ENCODE data around the gene CNTN6. TPM values are rescaled to one million over a fixed set of nuclear protein-coding genes. Genes with fewer than 3 reads are reported as not detected.

CNTN6 gene
- total and polyA plus RNA-seq, 2 donors (not counting 1 experiment from before 2014, with no cell fraction given) = not detected

GRCh38 chr3:1444195-1444594 lies 351.4 kb downstream of the CNTN6 start:
- peaks cover 0 to 6% of the 10 kb centered on the region in 2 donors for H3K4me1 ChIP-seq (ENCODE audit: control insufficient read depth in 2 of 2, insufficient read depth in 2 of 2, low read length in 2 of 2)
- POLR2A ChIA-PET = no interaction called here
- CTCF ChIA-PET = no interaction called here
- H3K4me1 Mint-ChIP-seq = peaks cover 20% of the 10 kb centered on the region
- H3K79me2 ChIP-seq (ENCODE audit: control insufficient read depth, insufficient read depth, low read length) = no peaks in the 10 kb centered on the region
- H3K36me3 ChIP-seq (replicated peaks in 1 of 2; ENCODE audit: control extremely low read depth in 1 of 2, control insufficient read depth in 1 of 2, extremely low read depth in 1 of 2, insufficient read depth in 2 of 2, low read length in 1 of 2) = no peaks in the 10 kb centered on the region
- H4K20me1 ChIP-seq (ENCODE audit: control insufficient read depth, insufficient read depth, low read length, poor library complexity, severe bottlenecking) = no peaks in the 10 kb centered on the region
- H3K27me3 ChIP-seq (replicated peaks in 1 of 4; ENCODE audit: control extremely low read depth in 1 of 4, control insufficient read depth in 3 of 4, insufficient read depth in 4 of 4, low read length in 3 of 4) = no peaks in the 10 kb centered on the region
- H3K27ac ChIP-seq (ENCODE audit: low read length in 2 of 2) = no peak overlapping the region
- intact Hi-C loops (cut with micrococcal nuclease) = no loop called here
- TF ChIP-seq CTCF (IDR thresholded peaks at IDR 0.05) (no peak), EZH2 (IDR thresholded peaks at IDR 0.05; ENCODE audit: borderline replicate concordance, insufficient read depth, low read depth, low read length, poor library complexity, severe bottlenecking) (no peak)
- no peak overlapping the region for H3K4me3 Mint-ChIP-seq
- no peak overlapping the region for H3K4me2 ChIP-seq (replicated peaks; ENCODE audit: low read depth, low read length, poor library complexity, severe bottlenecking)
- WGBS (ENCODE audit: insufficient coverage) = 75% methylated on average over 2 of the region's 3 CpGs
- no peak overlapping the region for H2AFZ ChIP-seq (ENCODE audit: insufficient read depth, low read depth, low read length, poor library complexity, severe bottlenecking)
- DNase-seq = no peak
- no peak overlapping the region for H3K9ac ChIP-seq (ENCODE audit: low read length)
- H3K4me3 ChIP-seq (ENCODE audit: control extremely low read depth in 1 of 5, extremely low read depth in 1 of 5, insufficient read depth in 1 of 5, low read depth in 2 of 5, low read length in 4 of 5) = no peak overlapping the region
- H3K9me3 Mint-ChIP-seq (ENCODE audit: insufficient read depth) = no peaks in the 10 kb centered on the region
- no peak overlapping the region for H3K27ac Mint-ChIP-seq
- no peak for ATAC-seq (ENCODE audit: low read depth)
- H3K9me3 ChIP-seq (ENCODE audit: control extremely low read depth in 1 of 3, control insufficient read depth in 2 of 3, insufficient read depth in 1 of 3, low read length in 2 of 3) = peaks cover 0 to 6% (median 0%) of the 10 kb centered on the region in 3 donors
- no peaks in the 10 kb centered on the region for H3K27me3 Mint-ChIP-seq

GRCh38 chr3:1446531-1446930 lies 353.7 kb downstream of the CNTN6 start:
- Histone ChIP-seq H3K79me2 (ENCODE audit: control insufficient read depth, insufficient read depth, low read length) (no peaks in the 10 kb centered on the region), H3K36me3 (replicated peaks in 1 of 2; ENCODE audit: control extremely low read depth in 1 of 2, control insufficient read depth in 1 of 2, extremely low read depth in 1 of 2, insufficient read depth in 2 of 2, low read length in 1 of 2) (no peaks in the 10 kb centered on the region), H3K9me3 (ENCODE audit: control extremely low read depth in 1 of 3, control insufficient read depth in 2 of 3, insufficient read depth in 1 of 3, low read length in 2 of 3) (no peaks in the 10 kb centered on the region), H3K9ac (ENCODE audit: low read length) (no peak overlapping the region), H4K20me1 (ENCODE audit: control insufficient read depth, insufficient read depth, low read length, poor library complexity, severe bottlenecking) (no peaks in the 10 kb centered on the region), H3K27ac (ENCODE audit: low read length in 2 of 2) (no peak overlapping the region), H3K4me1 (ENCODE audit: control insufficient read depth in 2 of 2, insufficient read depth in 2 of 2, low read length in 2 of 2) (peaks cover 0 to 6% of the 10 kb centered on the region in 2 donors), H3K4me2 (replicated peaks; ENCODE audit: low read depth, low read length, poor library complexity, severe bottlenecking) (no peak overlapping the region), H3K4me3 (ENCODE audit: control extremely low read depth in 1 of 5, extremely low read depth in 1 of 5, insufficient read depth in 1 of 5, low read depth in 2 of 5, low read length in 4 of 5) (no peak overlapping the region), H3K27me3 (replicated peaks in 1 of 4; ENCODE audit: control extremely low read depth in 1 of 4, control insufficient read depth in 3 of 4, insufficient read depth in 4 of 4, low read length in 3 of 4) (no peaks in the 10 kb centered on the region), H2AFZ (ENCODE audit: insufficient read depth, low read depth, low read length, poor library complexity, severe bottlenecking) (no peak overlapping the region)
- intact Hi-C loops (cut with micrococcal nuclease) = no loop called here
- H3K27me3 Mint-ChIP-seq = no peaks in the 10 kb centered on the region
- DNase-seq (no peak), ATAC-seq (ENCODE audit: low read depth) (no peak)
- ChIA-PET POLR2A (no interaction called here), CTCF (no interaction called here)
- H3K9me3 Mint-ChIP-seq (ENCODE audit: insufficient read depth) = no peaks in the 10 kb centered on the region
- H3K4me3 Mint-ChIP-seq = no peak overlapping the region
- TF ChIP-seq EZH2 (IDR thresholded peaks at IDR 0.05; ENCODE audit: borderline replicate concordance, insufficient read depth, low read depth, low read length, poor library complexity, severe bottlenecking) = no peak
- no peak for TF ChIP-seq CTCF (IDR thresholded peaks at IDR 0.05)
- peaks cover 20% of the 10 kb centered on the region for H3K4me1 Mint-ChIP-seq
- H3K27ac Mint-ChIP-seq = no peak overlapping the region
